ENCODE results near the gene KLK11. TPM values are rescaled to one million over a fixed set of nuclear protein-coding genes. Genes with fewer than 3 reads are reported as not detected.

The KLK11 gene
- polyA plus RNA-seq, 3 donors = not detected

DNA sequence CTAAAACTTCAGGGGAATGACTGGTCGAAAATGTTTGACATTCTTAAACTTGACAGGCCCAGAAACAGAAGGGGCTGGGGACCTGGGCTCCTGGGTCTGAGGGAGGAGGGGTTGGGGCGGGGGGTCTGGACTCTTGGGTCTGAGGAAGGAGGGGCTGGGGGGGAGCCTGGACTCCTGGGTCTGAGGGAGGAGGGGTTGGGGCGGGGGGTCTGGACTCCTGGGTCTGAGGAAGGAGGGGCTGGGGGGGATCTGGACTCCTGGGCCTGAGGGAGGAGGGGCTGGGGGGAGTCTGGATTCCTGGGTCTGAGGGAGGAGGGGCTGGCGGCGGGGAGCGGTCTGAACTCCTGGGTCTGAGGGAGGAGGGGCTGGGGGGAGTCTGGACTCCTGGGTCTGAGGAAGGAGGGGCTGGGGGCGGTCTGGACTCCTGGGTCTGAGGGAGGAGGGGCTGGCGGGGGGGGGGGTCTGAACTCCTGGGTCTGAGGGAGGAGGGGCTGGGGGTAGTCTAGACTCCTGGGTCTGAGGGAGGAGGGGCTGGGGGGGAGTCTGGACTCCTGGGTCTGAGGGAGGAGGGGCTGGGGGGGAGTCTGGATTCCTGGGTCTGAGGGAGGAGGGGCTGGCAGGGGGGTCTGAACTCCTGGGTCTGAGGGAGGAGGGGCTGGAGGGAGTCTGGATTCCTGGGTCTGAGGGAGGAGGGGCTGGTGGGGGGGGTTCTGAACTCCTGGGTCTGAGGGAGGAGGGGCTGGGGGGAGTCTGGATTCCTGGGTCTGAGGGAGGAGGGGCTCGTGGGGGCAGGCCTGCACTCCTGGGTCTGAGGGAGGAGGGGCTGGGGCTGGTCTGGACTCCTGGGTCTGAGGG is 51.5 kb downstream of the KLK11 start:
- Mint-ChIP-seq H3K4me1 (no peaks in the 10 kb centered on the region), H3K27ac (no peak overlapping the region), H3K27me3 (ENCODE audit: low read depth in 3 of 3) (peaks cover 12 to 18% (median 15%) of the 10 kb centered on the region in 3 donors), H3K4me3 (no peak overlapping the region), H3K9me3 (peaks cover 0 to 3% (median 0%) of the 10 kb centered on the region in 7 donors), H3K36me3 (no peaks in the 10 kb centered on the region)
- 79% methylated on average over 2 of the region's 9 CpGs for WGBS (ENCODE audit: insufficient coverage)
- Histone ChIP-seq H3K27me3 (ENCODE audit: control insufficient read depth in 2 of 2, insufficient read depth in 2 of 2, low read length in 2 of 2) (peaks cover 0 to 3% of the 10 kb centered on the region in 2 donors), H3K4me2 (replicated peaks; ENCODE audit: extremely low read depth, low read length, poor library complexity, severe bottlenecking) (no peak overlapping the region), H3K27ac (ENCODE audit: low read depth in 1 of 2, low read length in 2 of 2) (no peak overlapping the region), H3K4me1 (ENCODE audit: control insufficient read depth in 1 of 2, insufficient read depth in 2 of 2, low read length in 2 of 2) (no peaks in the 10 kb centered on the region), H2AFZ (ENCODE audit: insufficient read depth, low read depth, low read length, poor library complexity, severe bottlenecking) (no peak overlapping the region), H3K4me3 (replicated peaks in 1 of 3; ENCODE audit: low read depth in 2 of 3, low read length in 3 of 3) (no peak overlapping the region), H4K20me1 (ENCODE audit: insufficient read depth, low read length) (no peaks in the 10 kb centered on the region), H3K79me2 (ENCODE audit: insufficient read depth, low read length) (no peaks in the 10 kb centered on the region), H3K9me3 (replicated peaks in 1 of 2; ENCODE audit: control insufficient read depth in 1 of 2, insufficient read depth in 1 of 2, low read length in 2 of 2) (no peaks in the 10 kb centered on the region), H3K9ac (ENCODE audit: insufficient read depth, low read length, poor library complexity, severe bottlenecking) (no peak overlapping the region), H3K36me3 (replicated peaks in 1 of 2; ENCODE audit: control insufficient read depth in 1 of 2, insufficient read depth in 2 of 2, low read length in 2 of 2) (no peaks in the 10 kb centered on the region)
- TF ChIP-seq, protein P1, sequence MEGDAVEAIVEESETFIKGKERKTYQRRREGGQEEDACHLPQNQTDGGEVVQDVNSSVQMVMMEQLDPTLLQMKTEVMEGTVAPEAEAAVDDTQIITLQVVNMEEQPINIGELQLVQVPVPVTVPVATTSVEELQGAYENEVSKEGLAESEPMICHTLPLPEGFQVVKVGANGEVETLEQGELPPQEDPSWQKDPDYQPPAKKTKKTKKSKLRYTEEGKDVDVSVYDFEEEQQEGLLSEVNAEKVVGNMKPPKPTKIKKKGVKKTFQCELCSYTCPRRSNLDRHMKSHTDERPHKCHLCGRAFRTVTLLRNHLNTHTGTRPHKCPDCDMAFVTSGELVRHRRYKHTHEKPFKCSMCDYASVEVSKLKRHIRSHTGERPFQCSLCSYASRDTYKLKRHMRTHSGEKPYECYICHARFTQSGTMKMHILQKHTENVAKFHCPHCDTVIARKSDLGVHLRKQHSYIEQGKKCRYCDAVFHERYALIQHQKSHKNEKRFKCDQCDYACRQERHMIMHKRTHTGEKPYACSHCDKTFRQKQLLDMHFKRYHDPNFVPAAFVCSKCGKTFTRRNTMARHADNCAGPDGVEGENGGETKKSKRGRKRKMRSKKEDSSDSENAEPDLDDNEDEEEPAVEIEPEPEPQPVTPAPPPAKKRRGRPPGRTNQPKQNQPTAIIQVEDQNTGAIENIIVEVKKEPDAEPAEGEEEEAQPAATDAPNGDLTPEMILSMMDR (IDR thresholded peaks at IDR 0.05) = no peak
- intact Hi-C loops (cut with micrococcal nuclease) = no loop called here
- no peak for DNase-seq

DNA sequence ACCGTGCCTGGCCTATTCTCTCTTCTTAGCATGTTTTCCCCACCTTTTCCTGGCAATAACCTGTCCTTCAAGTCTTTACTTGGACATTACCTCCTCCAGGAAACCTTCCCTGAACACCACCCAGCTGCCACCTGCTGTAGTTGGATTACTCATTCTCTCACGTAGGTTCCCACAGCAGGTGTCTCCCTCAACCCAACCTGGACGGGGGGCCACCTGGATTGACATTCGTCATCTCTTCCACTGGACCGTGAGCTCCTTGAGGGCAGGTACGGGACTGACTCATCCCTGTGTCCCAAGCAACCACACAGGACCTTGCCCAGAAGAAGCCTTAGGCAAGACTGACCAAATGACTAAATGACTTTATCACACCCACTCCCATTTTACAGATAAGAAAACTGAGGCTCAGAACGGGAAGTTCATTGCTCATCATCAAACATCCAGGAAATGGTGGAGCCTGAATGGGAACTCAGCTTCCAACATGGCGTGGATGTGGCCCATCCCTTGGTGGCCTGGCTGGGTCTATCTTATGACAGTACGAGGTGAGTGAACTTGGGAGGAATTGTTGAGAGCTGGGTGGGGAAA is 53.5 kb downstream of the KLK11 start:
- no peak overlapping the region for H3K4me2 ChIP-seq (replicated peaks; ENCODE audit: extremely low read depth, low read length, poor library complexity, severe bottlenecking)
- no peak overlapping the region for H3K27ac Mint-ChIP-seq
- DNase-seq = no peak
- no peaks in the 10 kb centered on the region for H3K9me3 ChIP-seq (replicated peaks in 1 of 2; ENCODE audit: control insufficient read depth in 1 of 2, insufficient read depth in 1 of 2, low read length in 2 of 2)
- no peaks in the 10 kb centered on the region for H3K36me3 Mint-ChIP-seq
- no peak overlapping the region for H3K4me3 Mint-ChIP-seq
- TF ChIP-seq, protein P1 (IDR thresholded peaks at IDR 0.05) = no peak
- H3K9me3 Mint-ChIP-seq = peaks cover 0 to 3% (median 0%) of the 10 kb centered on the region in 7 donors
- intact Hi-C loops (cut with micrococcal nuclease) = no loop called here
- peaks cover 8 to 13% (median 10%) of the 10 kb centered on the region in 3 donors for H3K27me3 Mint-ChIP-seq (ENCODE audit: low read depth in 3 of 3)
- H3K9ac ChIP-seq (ENCODE audit: insufficient read depth, low read length, poor library complexity, severe bottlenecking) = no peak overlapping the region
- H3K4me3 ChIP-seq (replicated peaks in 1 of 3; ENCODE audit: low read depth in 2 of 3, low read length in 3 of 3) = no peak overlapping the region
- H2AFZ ChIP-seq (ENCODE audit: insufficient read depth, low read depth, low read length, poor library complexity, severe bottlenecking) = no peak overlapping the region
- 80% methylated on average over 7 of the region's 9 CpGs for WGBS (ENCODE audit: insufficient coverage)
- H4K20me1 ChIP-seq (ENCODE audit: insufficient read depth, low read length) = no peaks in the 10 kb centered on the region
- H3K4me1 Mint-ChIP-seq = no peaks in the 10 kb centered on the region
- H3K36me3 ChIP-seq (replicated peaks in 1 of 2; ENCODE audit: control insufficient read depth in 1 of 2, insufficient read depth in 2 of 2, low read length in 2 of 2) = no peaks in the 10 kb centered on the region
- H3K27me3 ChIP-seq (ENCODE audit: control insufficient read depth in 2 of 2, insufficient read depth in 2 of 2, low read length in 2 of 2) = no peaks in the 10 kb centered on the region
- no peaks in the 10 kb centered on the region for H3K79me2 ChIP-seq (ENCODE audit: insufficient read depth, low read length)
- H3K4me1 ChIP-seq (ENCODE audit: control insufficient read depth in 1 of 2, insufficient read depth in 2 of 2, low read length in 2 of 2) = no peaks in the 10 kb centered on the region
- H3K27ac ChIP-seq (ENCODE audit: low read depth in 1 of 2, low read length in 2 of 2) = no peak overlapping the region

Other genes with a start within 250 kb of the KLK11 start
- not detected for gene ACP4, start 236.2 kb downstream of the KLK11 start, polyA plus RNA-seq
- gene KLK1, start 202.8 kb downstream of the KLK11 start, polyA plus RNA-seq = under 1 TPM in 2 of 3 donors, not detected in 1; 0.66 to 0.72 TPM
- not detected for gene KLK15, start 193.0 kb downstream of the KLK11 start, polyA plus RNA-seq
- not detected for gene KLK3, start 171.7 kb downstream of the KLK11 start, polyA plus RNA-seq
- gene KLK2, start 153.2 kb downstream of the KLK11 start, polyA plus RNA-seq = not detected
- gene KLK4, start 115.2 kb downstream of the KLK11 start, polyA plus RNA-seq = not detected
- not detected for gene KLK5, start 73.6 kb downstream of the KLK11 start, polyA plus RNA-seq
- not detected for gene KLK6, start 57.0 kb downstream of the KLK11 start, polyA plus RNA-seq
- gene KLK7, start 42.7 kb downstream of the KLK11 start, polyA plus RNA-seq = not detected
- gene KLK8, start 25.0 kb downstream of the KLK11 start, polyA plus RNA-seq = not detected
- gene KLK10, start 6.9 kb downstream of the KLK11 start, polyA plus RNA-seq = not detected
- gene KLK12, start 8.4 kb upstream of the KLK11 start, polyA plus RNA-seq = not detected
- gene KLK13, start 38.5 kb upstream of the KLK11 start, polyA plus RNA-seq = not detected
- gene KLK14, start 56.3 kb upstream of the KLK11 start, polyA plus RNA-seq = under 1 TPM in 1 of 3 donors, not detected in 2; 0.29 TPM
- 1 to 10 TPM in 2 of 3 donors, under 1 TPM in 1; 0.75 to 3.0 (median 2.9) TPM for gene CTU1, start 81.8 kb upstream of the KLK11 start, polyA plus RNA-seq
- gene SIGLEC9, start 98.3 kb upstream of the KLK11 start, polyA plus RNA-seq = 100 to 1,000 TPM in 2 of 3 donors, 10 to 100 TPM in 1; 87.5 to 137 (median 133) TPM
- 10 to 100 TPM; 71.8 to 93.3 (median 82.0) TPM for gene SIGLEC7, start 115.7 kb upstream of the KLK11 start, polyA plus RNA-seq
- 100 to 1,000 TPM; 229 to 360 (median 264) TPM for gene CD33, start 198.5 kb upstream of the KLK11 start, polyA plus RNA-seq
- under 1 TPM in 1 of 3 donors, not detected in 2; 0.16 TPM for gene SIGLECL1, start 224.5 kb upstream of the KLK11 start, polyA plus RNA-seq